Body of pancreas (tissue), 4 donors: Measurements from ENCODE around the gene CARTPT. TPM values are rescaled to one million over a fixed set of nuclear protein-coding genes. Genes with fewer than 3 reads are reported as not detected.

Experiments
- ATAC-seq: fragments of 150-250 bp; one replicate; pipeline ENCODE4 v1.9.1; 2016
- DNase-seq, 4 donors: peaks; one replicate each; pipeline ENCODE4 v3.0.0-alpha.2; 2019
- H3K27ac ChIP-seq, 4 donors: fragments of 200-600 bp; sonication (generic); 1 replicate in 3 of 4; 2 replicates in 1 of 4; pipeline versions ENCODE4 v1.5.1 to v1.6.1; 2016 to 2019; ENCODE audit warnings: mild to moderate bottlenecking in 1 of 4, mixed read lengths in 1 of 4, moderate library complexity in 1 of 4
- H3K27me3 ChIP-seq, 2 donors: fragments of 200-600 bp; sonication (generic); one replicate each; pipeline ENCODE4 v1.6.0; 2016; ENCODE audit warnings: mild to moderate bottlenecking in 1 of 2
- H3K36me3 ChIP-seq, 2 donors: fragments of 200-600 bp; sonication (generic); replicated peaks in 1 of 2; 2 replicates each; pipeline ENCODE4 v1.5.1; 2016; ENCODE audit warnings: low read depth in 2 of 2; ENCODE audit not compliant: insufficient read depth in 1 of 2
- H3K4me1 ChIP-seq: fragments of 200-600 bp; sonication (generic); one replicate; pipeline ENCODE4 v1.6.0; 2016
- H3K4me3 ChIP-seq, 2 donors: fragments of 200-600 bp; sonication (generic); 1 replicate in 1 of 2; 2 replicates in 1 of 2; pipeline ENCODE4 v1.5.1; 2016 to 2019
- H3K9me3 ChIP-seq, 3 donors: fragments of 200-600 bp; sonication (generic); 1 replicate in 2 of 3; 2 replicates in 1 of 3; pipeline ENCODE4 v1.5.1; 2016
- CTCF ChIP-seq, 7 experiments: fragments of 450-650 bp in 4 of 7; fragments of 200-600 bp in 3 of 7; sonication (generic) in 3 of 7; IDR thresholded peaks; one replicate each; pipeline ENCODE4 v1.5.1; 2016 to 2019; ENCODE audit warnings: antibody characterized with exemption in 7 of 7
- POLR2A ChIP-seq, 3 donors: fragments of 450-650 bp; IDR thresholded peaks; one replicate each; pipeline ENCODE4 v1.6.1; 2016; ENCODE audit warnings: antibody characterized with exemption in 3 of 3, mild to moderate bottlenecking in 2 of 3
- WGBS, 2 donors: methylation state at CpG; one replicate each; pipeline ENCODE4 v1.1.5; 2017; 5-methylcytosine and 5-hydroxymethylcytosine counted together
- intact Hi-C: fragments of 100-400 bp; cut with DNase I; formaldehyde crosslinking; loops from one replicate; pipeline ENCODE4 v1.15.1; 2023
- total RNA-seq, 2 donors: library from RNA; depleted of rRNA; stranded (reverse); fragments of >200 nt; gene quantifications; one replicate each; pipeline ENCODE4 v1.1.0, GENCODE V29; 2016

CARTPT gene
- total RNA-seq, 2 donors from 2014 or later = not detected

GRCh38 chr5:71740015-71740753 is 21.1 kb downstream of the CARTPT start:
- no peaks in the 10 kb centered on the region for H3K36me3 ChIP-seq
- no peaks in the 10 kb centered on the region for H3K27me3 ChIP-seq
- no peaks in the 10 kb centered on the region for H3K9me3 ChIP-seq
- H3K4me3 ChIP-seq = no peak overlapping the region
- TF ChIP-seq CTCF (IDR thresholded peaks at IDR 0.05) (no peak), POLR2A (IDR thresholded peaks at IDR 0.05) (no peak)
- 75 to 82% methylated on average over 8 of the region's 8 CpGs for WGBS, 2 donors
- intact Hi-C loops = no loop called here
- H3K4me1 ChIP-seq = peaks cover 17% of the 10 kb centered on the region
- ATAC-seq (no peak), DNase-seq (no peak)
- H3K27ac ChIP-seq = no peak overlapping the region

GRCh38 chr5:71743155-71743554 is 24.1 kb downstream of the CARTPT start:
- TF ChIP-seq POLR2A (IDR thresholded peaks at IDR 0.05) (no peak), CTCF (IDR thresholded peaks at IDR 0.05) (no peak)
- no peaks in the 10 kb centered on the region for H3K36me3 ChIP-seq
- no peak for ATAC-seq
- 50 to 54% methylated on average over 6 of the region's 6 CpGs for WGBS, 2 donors
- H3K4me3 ChIP-seq = no peak overlapping the region
- H3K27me3 ChIP-seq = no peaks in the 10 kb centered on the region
- H3K27ac ChIP-seq = no peak overlapping the region
- H3K9me3 ChIP-seq = no peaks in the 10 kb centered on the region
- no peak for DNase-seq
- intact Hi-C loops = no loop called here
- H3K4me1 ChIP-seq = peaks cover 17% of the 10 kb centered on the region

- Histone ChIP-seq H3K9me3 (no peaks in the 10 kb centered on the region), H3K4me1 (peaks cover 17% of the 10 kb centered on the region), H3K27me3 (no peaks in the 10 kb centered on the region), H3K27ac (peak overlapping the region in 1 of 4 donors; percentile 13), H3K36me3 (no peaks in the 10 kb centered on the region), H3K4me3 (no peak overlapping the region)
- 53 to 56% methylated on average over 7 of the region's 7 CpGs for WGBS, 2 donors
- no peak for TF ChIP-seq CTCF (IDR thresholded peaks at IDR 0.05)
- no peak for TF ChIP-seq POLR2A (IDR thresholded peaks at IDR 0.05)
- DNase-seq (peak in 2 of 4 donors; percentile 9 to 16), ATAC-seq (peak; percentile 45)
- intact Hi-C loops = no loop called here
Observed at GRCh38 chr5:71744009-71744790, 25.1 kb downstream of the CARTPT start.

GRCh38 chr5:71747182-71747581 is 28.1 kb downstream of the CARTPT start:
- TF ChIP-seq CTCF (IDR thresholded peaks at IDR 0.05) = no peak
- TF ChIP-seq POLR2A (IDR thresholded peaks at IDR 0.05) = no peak
- DNase-seq = no peak
- Histone ChIP-seq H3K27me3 (no peaks in the 10 kb centered on the region), H3K27ac (no peak overlapping the region), H3K4me1 (peaks cover 17% of the 10 kb centered on the region), H3K9me3 (no peaks in the 10 kb centered on the region), H3K4me3 (no peak overlapping the region), H3K36me3 (no peaks in the 10 kb centered on the region)
- ATAC-seq = no peak
- intact Hi-C loops = no loop called here
- WGBS, 2 donors = 86 to 95% methylated on average over 3 of the region's 3 CpGs
